Kidney (tissue), 14 donors: ENCODE results near the gene CAPS. TPM values are rescaled to one million over a fixed set of nuclear protein-coding genes. Genes with fewer than 3 reads are reported as not detected.

Source experiments
- DNase-seq, 5 donors: peaks; one replicate each; pipeline ENCODE4 v3.0.0-alpha.2; 2013 to 2020
- FAIRE-seq: peaks from 2 replicates; lab custom pipeline; 2012; peaks lifted over from hg19 to GRCh38; lab: Jason Lieb, UNC
- H3K27ac ChIP-seq, 2 donors: one replicate each; pipeline ENCODE4 v1.7.0; 2013; ENCODE audit warnings: low read depth in 2 of 2, low read length in 2 of 2, inconsistent platforms in 1 of 2
- H3K27me3 ChIP-seq: one replicate; pipeline ENCODE4 v1.7.1; 2013; ENCODE audit warnings: low read length, inconsistent platforms; ENCODE audit not compliant: control insufficient read depth, insufficient read depth
- H3K36me3 ChIP-seq, 3 donors: one replicate each; pipeline versions ENCODE4 v1.7.0 to v1.7.1; 2013; ENCODE audit warnings: low read length in 3 of 3, control low read depth in 1 of 3, inconsistent platforms in 1 of 3; ENCODE audit not compliant: insufficient read depth in 3 of 3, control insufficient read depth in 2 of 3
- H3K4me1 ChIP-seq, 3 donors: one replicate each; pipeline versions ENCODE4 v1.7.0 to v1.7.1; 2013; ENCODE audit warnings: low read length in 3 of 3, inconsistent platforms in 1 of 3, low read depth in 1 of 3; ENCODE audit not compliant: control insufficient read depth in 2 of 3, insufficient read depth in 2 of 3
- H3K4me3 ChIP-seq, 3 donors: one replicate each; pipeline versions ENCODE4 v1.7.0 to v1.8.1; 2013; ENCODE audit warnings: low read length in 3 of 3, control low read depth in 1 of 3, inconsistent platforms in 1 of 3
- H3K9ac ChIP-seq, 3 donors: one replicate each; pipeline versions ENCODE4 v1.7.0 to v1.7.1; 2013; ENCODE audit warnings: low read length in 3 of 3, control low read depth in 1 of 3, inconsistent platforms in 1 of 3
- H3K9me3 ChIP-seq, 3 donors: one replicate each; pipeline versions ENCODE4 v1.7.0 to v1.7.1; 2013; ENCODE audit warnings: low read length in 3 of 3, control low read depth in 1 of 3, inconsistent platforms in 1 of 3; ENCODE audit not compliant: control insufficient read depth in 2 of 3, insufficient read depth in 1 of 3
- intact Hi-C: fragments of 100-400 bp; cut with DNase I; formaldehyde crosslinking; loops from one replicate; pipeline ENCODE4 v1.11.1; 2022
- polyA plus RNA-seq: library from polyadenylated mRNA; stranded (reverse); fragments of 350-450 nt; fragmentation: Illumina TruSeq; extraction: RNeasy Lipid Tissue Mini Kit (QIAGEN cat#74804); gene quantifications from one replicate; pipeline ENCODE4 v1.2.3, GENCODE V29; 2014; ENCODE audit warnings: low read depth, low replicate concordance; ENCODE audit not compliant: insufficient read depth
- total RNA-seq: library from RNA; stranded (reverse); fragmentation: NEBNext Ultra II Directional; extraction: Animal tissue kit (Norgen Biotek cat#: 25700); gene quantifications from one replicate; pipeline ENCODE4 v1.2.1, GENCODE V29; 2021
- TF ChIP-seq, protein P1 (sequence below): IDR thresholded peaks from 3 replicates; pipeline ENCODE4 v1.5.1; 2012; ENCODE audit warnings: mild to moderate bottlenecking, moderate library complexity, borderline replicate concordance; ENCODE audit not compliant: insufficient read depth; ENCODE audit errors: extremely low read depth
- donor health status: control.
- donor health status: control.
- donor health status: control.
- donor health status: control.
- donor health status: control.
- donor health status: DM: yes; HTN: yes; CAD: no.
- donor health status: Normal renal cell carcinoma (clear cell type).

The CAPS gene
- total and polyA plus RNA-seq, 2 donors from 2014 or later = 53.0 to 82.1 TPM

DNA sequence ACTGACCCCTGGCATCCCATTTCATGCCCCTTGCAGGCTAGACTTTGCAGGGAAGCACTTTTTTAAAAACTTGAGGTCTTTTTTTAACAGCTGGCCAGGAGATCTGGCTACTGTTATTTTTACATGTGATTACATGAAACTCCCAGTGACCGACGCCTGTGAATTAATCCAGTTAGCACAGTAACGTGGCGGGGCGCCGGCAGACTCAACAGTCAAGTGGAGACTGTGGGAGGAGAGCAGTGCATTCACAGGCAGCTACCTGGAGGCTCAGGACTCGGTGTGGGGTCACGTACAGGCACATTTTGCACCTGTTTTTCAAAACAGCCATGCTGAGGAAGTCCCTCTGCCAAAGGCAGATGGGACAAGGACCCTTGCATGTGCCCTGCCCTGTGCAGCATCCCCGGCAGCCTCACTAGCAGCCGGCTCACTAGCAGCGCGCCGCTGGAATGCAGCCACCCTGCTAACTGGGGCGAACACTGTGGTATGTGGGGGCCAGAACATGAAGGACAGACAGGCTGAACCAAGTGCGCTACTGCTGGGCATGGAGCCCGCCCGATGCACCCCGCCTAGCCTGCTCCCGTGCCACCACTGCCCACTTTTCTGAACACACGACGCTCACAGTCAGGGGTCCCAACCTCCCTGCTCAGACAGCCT is 18.7 kb downstream of the CAPS start:
- intact Hi-C loops = no loop called here
- H3K27ac ChIP-seq = no peak overlapping the region
- no peak for DNase-seq
- H3K4me1 ChIP-seq = peaks cover 0 to 3% (median 2%) of the 10 kb centered on the region in 3 donors
- H3K36me3 ChIP-seq = peaks cover 7 to 30% (median 16%) of the 10 kb centered on the region in 3 donors
- no peak overlapping the region for H3K4me3 ChIP-seq
- TF ChIP-seq, protein P1, sequence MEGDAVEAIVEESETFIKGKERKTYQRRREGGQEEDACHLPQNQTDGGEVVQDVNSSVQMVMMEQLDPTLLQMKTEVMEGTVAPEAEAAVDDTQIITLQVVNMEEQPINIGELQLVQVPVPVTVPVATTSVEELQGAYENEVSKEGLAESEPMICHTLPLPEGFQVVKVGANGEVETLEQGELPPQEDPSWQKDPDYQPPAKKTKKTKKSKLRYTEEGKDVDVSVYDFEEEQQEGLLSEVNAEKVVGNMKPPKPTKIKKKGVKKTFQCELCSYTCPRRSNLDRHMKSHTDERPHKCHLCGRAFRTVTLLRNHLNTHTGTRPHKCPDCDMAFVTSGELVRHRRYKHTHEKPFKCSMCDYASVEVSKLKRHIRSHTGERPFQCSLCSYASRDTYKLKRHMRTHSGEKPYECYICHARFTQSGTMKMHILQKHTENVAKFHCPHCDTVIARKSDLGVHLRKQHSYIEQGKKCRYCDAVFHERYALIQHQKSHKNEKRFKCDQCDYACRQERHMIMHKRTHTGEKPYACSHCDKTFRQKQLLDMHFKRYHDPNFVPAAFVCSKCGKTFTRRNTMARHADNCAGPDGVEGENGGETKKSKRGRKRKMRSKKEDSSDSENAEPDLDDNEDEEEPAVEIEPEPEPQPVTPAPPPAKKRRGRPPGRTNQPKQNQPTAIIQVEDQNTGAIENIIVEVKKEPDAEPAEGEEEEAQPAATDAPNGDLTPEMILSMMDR = no peak
- H3K9ac ChIP-seq = no peak overlapping the region
- no peaks in the 10 kb centered on the region for H3K9me3 ChIP-seq
- H3K27me3 ChIP-seq = no peaks in the 10 kb centered on the region
- FAIRE-seq = no peak

DNA sequence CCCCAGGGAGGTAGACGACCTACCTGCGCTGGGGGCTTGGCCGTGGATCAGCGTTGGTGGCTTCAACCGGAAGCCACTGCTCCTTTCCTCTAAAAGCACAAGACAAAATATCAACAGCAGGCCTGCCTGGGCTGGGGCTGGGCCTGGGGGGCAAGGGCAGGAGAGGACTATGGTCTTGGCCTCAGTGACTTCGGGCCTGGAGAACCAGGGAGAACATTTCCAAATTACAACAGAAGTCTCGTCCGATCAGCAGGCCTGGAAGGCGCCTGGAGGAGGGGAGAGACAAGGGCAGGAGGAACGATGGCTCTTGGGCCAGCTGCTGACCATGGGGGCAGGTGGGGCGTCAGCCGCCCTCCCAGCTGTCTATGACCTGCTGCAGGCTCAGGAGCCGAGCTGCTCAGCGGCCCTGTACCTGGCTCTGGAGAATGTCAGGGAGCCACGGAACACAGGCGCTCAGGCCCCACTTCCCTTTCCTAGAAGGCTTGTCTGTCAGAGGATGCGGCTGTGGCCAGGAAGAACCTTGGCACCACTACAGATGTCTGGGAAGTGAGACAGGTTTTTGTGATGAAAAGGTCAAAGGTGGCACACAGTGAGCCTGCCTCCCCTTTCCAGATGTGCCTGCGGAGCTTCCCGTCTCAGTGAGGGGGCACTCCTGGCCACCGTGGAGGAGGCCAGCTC is 19.5 kb downstream of the CAPS start:
- Histone ChIP-seq H3K4me1 (peaks cover 0 to 2% (median 2%) of the 10 kb centered on the region in 3 donors), H3K4me3 (no peak overlapping the region), H3K36me3 (peaks cover 5 to 28% (median 15%) of the 10 kb centered on the region in 3 donors), H3K27ac (no peak overlapping the region), H3K9me3 (no peaks in the 10 kb centered on the region), H3K9ac (no peak overlapping the region), H3K27me3 (no peaks in the 10 kb centered on the region)
- intact Hi-C loops = no loop called here
- FAIRE-seq (no peak), DNase-seq (no peak)
- TF ChIP-seq, protein P1 = no peak

DNA sequence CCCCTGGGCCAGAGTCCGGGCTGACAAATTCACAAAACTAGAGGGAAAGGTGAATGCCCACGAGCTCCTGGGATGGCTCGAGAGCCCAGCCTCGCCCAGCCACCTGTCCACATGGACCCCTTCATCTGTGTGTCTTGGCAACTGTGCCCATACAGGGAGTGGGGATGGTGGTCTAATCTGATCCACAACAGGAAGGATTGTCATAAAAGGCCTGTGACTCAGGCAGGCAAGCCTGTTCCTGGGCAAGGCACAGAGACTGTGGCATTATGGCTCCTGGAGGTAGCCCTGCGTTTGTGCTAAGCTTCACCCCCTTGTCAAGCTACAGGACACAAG is 20.0 kb downstream of the CAPS start:
- Histone ChIP-seq H3K27ac (no peak overlapping the region), H3K4me3 (no peak overlapping the region), H3K9ac (no peak overlapping the region), H3K27me3 (no peaks in the 10 kb centered on the region), H3K9me3 (no peaks in the 10 kb centered on the region), H3K36me3 (peaks cover 5 to 28% (median 11%) of the 10 kb centered on the region in 3 donors), H3K4me1 (peaks cover 0 to 2% (median 2%) of the 10 kb centered on the region in 3 donors)
- FAIRE-seq (no peak), DNase-seq (no peak)
- intact Hi-C loops = no loop called here
- TF ChIP-seq, protein P1 = no peak
